CD14-positive monocyte (primary cell): ENCODE data around the gene CALHM2. TPM values are rescaled to one million over a fixed set of nuclear protein-coding genes. Genes with fewer than 3 reads are reported as not detected.
A peak's percentile ranks its signal among the peaks of the same experiment; 100 is the strongest.

Experiments
- DNase-seq, 3 donors: peaks; one replicate each; pipeline ENCODE4 v3.0.0-alpha.2; 2011 to 2022
- H2AFZ ChIP-seq: 2 replicates; pipeline ENCODE4 v1.6.0; 2012; ENCODE audit warnings: mild to moderate bottlenecking, low read depth, low read length, inconsistent platforms; ENCODE audit not compliant: insufficient read depth, poor library complexity, severe bottlenecking
- H3K27ac ChIP-seq, 2 donors: 1 replicate in 1 of 2; 2 replicates in 1 of 2; pipeline ENCODE4 v1.5.1; 2012 to 2013; ENCODE audit warnings: low read length in 2 of 2, control low read depth in 1 of 2, inconsistent platforms in 1 of 2, low read depth in 1 of 2, mild to moderate bottlenecking in 1 of 2
- H3K27me3 ChIP-seq, 2 donors: one replicate each; pipeline versions ENCODE4 v1.6.0 to v1.6.1; 2011 to 2013; ENCODE audit warnings: low read length in 2 of 2; ENCODE audit not compliant: control insufficient read depth in 2 of 2, insufficient read depth in 2 of 2
- H3K36me3 ChIP-seq, 2 donors: replicated peaks in 1 of 2; 1 replicate in 1 of 2; 2 replicates in 1 of 2; pipeline versions ENCODE4 v1.5.1 to v1.6.1; 2012 to 2013; ENCODE audit warnings: low read length in 2 of 2, control low read depth in 1 of 2, inconsistent platforms in 1 of 2, mild to moderate bottlenecking in 1 of 2; ENCODE audit not compliant: insufficient read depth in 2 of 2, control insufficient read depth in 1 of 2
- H3K4me1 ChIP-seq, 2 donors: 1 replicate in 1 of 2; 2 replicates in 1 of 2; pipeline versions ENCODE4 v1.5.1 to v1.6.1; 2012 to 2013; ENCODE audit warnings: low read length in 2 of 2, control low read depth in 1 of 2, inconsistent platforms in 1 of 2, mild to moderate bottlenecking in 1 of 2, moderate library complexity in 1 of 2; ENCODE audit not compliant: insufficient read depth in 2 of 2, control insufficient read depth in 1 of 2
- H3K4me2 ChIP-seq: replicated peaks from 2 replicates; pipeline ENCODE3; 2012; ENCODE audit warnings: low read length, moderate library complexity, mild to moderate bottlenecking; ENCODE audit not compliant: poor library complexity, severe bottlenecking; ENCODE audit errors: extremely low read depth
- H3K4me3 ChIP-seq, 3 experiments: fragments of 200-600 bp in 1 of 3; sonication (generic) in 1 of 3; replicated peaks in 1 of 3; 1 replicate in 2 of 3; 2 replicates in 1 of 3; pipeline ENCODE4 v1.5.1; 2011 to 2013; ENCODE audit warnings: low read length in 3 of 3, mild to moderate bottlenecking in 3 of 3, control low read depth in 2 of 3, low read depth in 2 of 3, inconsistent platforms in 1 of 3, moderate library complexity in 1 of 3
- H3K79me2 ChIP-seq: 2 replicates; pipeline ENCODE4 v1.6.0; 2012; ENCODE audit warnings: mild to moderate bottlenecking, control low read depth, inconsistent platforms, low read length, moderate library complexity; ENCODE audit not compliant: insufficient read depth
- H3K9ac ChIP-seq: 2 replicates; pipeline ENCODE4 v1.6.0; 2017; ENCODE audit warnings: low read length, mild to moderate bottlenecking; ENCODE audit not compliant: insufficient read depth, poor library complexity, severe bottlenecking
- H3K9me3 ChIP-seq, 2 donors: replicated peaks in 1 of 2; 1 replicate in 1 of 2; 2 replicates in 1 of 2; pipeline versions ENCODE4 v1.5.1 to v1.6.1; 2012 to 2013; ENCODE audit warnings: low read length in 2 of 2, control low read depth in 1 of 2; ENCODE audit not compliant: control insufficient read depth in 1 of 2, insufficient read depth in 1 of 2
- H4K20me1 ChIP-seq: 2 replicates; pipeline ENCODE4 v1.6.0; 2012; ENCODE audit warnings: mild to moderate bottlenecking, low read length, control low read depth, moderate library complexity; ENCODE audit not compliant: insufficient read depth
- H3K27ac Mint-ChIP-seq, 7 donors: one replicate each; pipeline ENCODE4 v1.8.0; 2020; ENCODE audit warnings: mild to moderate bottlenecking in 7 of 7, mixed read lengths in 7 of 7, moderate library complexity in 6 of 7, inconsistent platforms in 2 of 7
- H3K27me3 Mint-ChIP-seq, 3 donors: one replicate each; pipeline ENCODE4 v1.8.0; 2021 to 2022; ENCODE audit warnings: low read depth in 3 of 3, mild to moderate bottlenecking in 3 of 3, mixed read lengths in 3 of 3, moderate library complexity in 3 of 3, inconsistent platforms in 1 of 3
- H3K36me3 Mint-ChIP-seq, 2 donors: one replicate each; pipeline ENCODE4 v1.8.0; 2020; ENCODE audit warnings: mixed read lengths in 2 of 2, inconsistent platforms in 1 of 2, mild to moderate bottlenecking in 1 of 2
- H3K4me1 Mint-ChIP-seq: one replicate; pipeline ENCODE4 v1.8.0; 2020; ENCODE audit warnings: mild to moderate bottlenecking, mixed read lengths
- H3K4me3 Mint-ChIP-seq, 2 donors: one replicate each; pipeline ENCODE4 v1.8.0; 2020; ENCODE audit warnings: mild to moderate bottlenecking in 2 of 2, mixed read lengths in 2 of 2, moderate library complexity in 1 of 2
- H3K9me3 Mint-ChIP-seq, 7 donors: one replicate each; pipeline ENCODE4 v1.8.0; 2020 to 2022; ENCODE audit warnings: mixed read lengths in 7 of 7, mild to moderate bottlenecking in 6 of 7, moderate library complexity in 6 of 7, inconsistent platforms in 2 of 7
- WGBS: methylation state at CpG from one replicate; pipeline ENCODE4 v1.1.5; 2013; ENCODE audit warnings: missing lambda C conversion rate; ENCODE audit not compliant: insufficient coverage; 5-methylcytosine and 5-hydroxymethylcytosine counted together
- intact Hi-C, 2 donors: fragments of 100-400 bp; cut with micrococcal nuclease; formaldehyde crosslinking; loops; one replicate each; pipeline versions ENCODE4 v1.15.0 to v1.15.1; 2023
- polyA plus RNA-seq, 3 donors: library from polyadenylated mRNA; depleted of rRNA in 1 of 3; unstranded in 2 of 3; stranded (reverse) in 1 of 3; fragments of 300-500 nt in 2 of 3; fragments of >200 nt in 1 of 3; fragmentation: Illumina TruSeq in 2 of 3; gene quantifications; 1 replicate in 2 of 3; 2 replicates in 1 of 3; pipeline ENCODE4 v1.2.3, GENCODE V29; 2012 to 2021
- TF ChIP-seq, protein P1 (sequence below): fragments of 200-600 bp; IDR thresholded peaks from one replicate; pipeline ENCODE4 v1.8.0; 2022; ENCODE audit warnings: antibody characterized with exemption, mild to moderate bottlenecking

The CALHM2 gene
- polyA plus RNA-seq, 3 donors = 48.4 to 80.7 (median 66.5) TPM

- H3K27ac Mint-ChIP-seq = no peak overlapping the region
- Histone ChIP-seq H4K20me1 (no peaks in the 10 kb centered on the region), H3K4me1 (peaks cover 3 to 12% of the 10 kb centered on the region in 2 donors), H3K79me2 (no peaks in the 10 kb centered on the region), H3K4me2 (no peak overlapping the region), H3K9ac (no peak overlapping the region), H3K4me3 (no peak overlapping the region), H2AFZ (no peak overlapping the region), H3K27ac (no peak overlapping the region), H3K36me3 (no peaks in the 10 kb centered on the region), H3K27me3 (peaks cover 22 to 37% of the 10 kb centered on the region in 2 donors), H3K9me3 (peaks cover 0 to 14% of the 10 kb centered on the region in 2 donors)
- H3K4me3 Mint-ChIP-seq = no peak overlapping the region
- intact Hi-C loops = no loop called here
- H3K36me3 Mint-ChIP-seq = peaks cover 0 to 3% of the 10 kb centered on the region in 2 donors
- TF ChIP-seq, protein P1, sequence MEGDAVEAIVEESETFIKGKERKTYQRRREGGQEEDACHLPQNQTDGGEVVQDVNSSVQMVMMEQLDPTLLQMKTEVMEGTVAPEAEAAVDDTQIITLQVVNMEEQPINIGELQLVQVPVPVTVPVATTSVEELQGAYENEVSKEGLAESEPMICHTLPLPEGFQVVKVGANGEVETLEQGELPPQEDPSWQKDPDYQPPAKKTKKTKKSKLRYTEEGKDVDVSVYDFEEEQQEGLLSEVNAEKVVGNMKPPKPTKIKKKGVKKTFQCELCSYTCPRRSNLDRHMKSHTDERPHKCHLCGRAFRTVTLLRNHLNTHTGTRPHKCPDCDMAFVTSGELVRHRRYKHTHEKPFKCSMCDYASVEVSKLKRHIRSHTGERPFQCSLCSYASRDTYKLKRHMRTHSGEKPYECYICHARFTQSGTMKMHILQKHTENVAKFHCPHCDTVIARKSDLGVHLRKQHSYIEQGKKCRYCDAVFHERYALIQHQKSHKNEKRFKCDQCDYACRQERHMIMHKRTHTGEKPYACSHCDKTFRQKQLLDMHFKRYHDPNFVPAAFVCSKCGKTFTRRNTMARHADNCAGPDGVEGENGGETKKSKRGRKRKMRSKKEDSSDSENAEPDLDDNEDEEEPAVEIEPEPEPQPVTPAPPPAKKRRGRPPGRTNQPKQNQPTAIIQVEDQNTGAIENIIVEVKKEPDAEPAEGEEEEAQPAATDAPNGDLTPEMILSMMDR = no peak
- peaks cover 0 to 6% (median 0%) of the 10 kb centered on the region in 7 donors for H3K9me3 Mint-ChIP-seq
- peaks cover 44 to 57% (median 52%) of the 10 kb centered on the region in 3 donors for H3K27me3 Mint-ChIP-seq
- DNase-seq = no peak
- peaks cover 8% of the 10 kb centered on the region for H3K4me1 Mint-ChIP-seq
- 100% methylated on average over 2 of the region's 5 CpGs for WGBS
Observed at GRCh38 chr10:103498936-103499638, 46.9 kb upstream of the CALHM2 start.

DNA sequence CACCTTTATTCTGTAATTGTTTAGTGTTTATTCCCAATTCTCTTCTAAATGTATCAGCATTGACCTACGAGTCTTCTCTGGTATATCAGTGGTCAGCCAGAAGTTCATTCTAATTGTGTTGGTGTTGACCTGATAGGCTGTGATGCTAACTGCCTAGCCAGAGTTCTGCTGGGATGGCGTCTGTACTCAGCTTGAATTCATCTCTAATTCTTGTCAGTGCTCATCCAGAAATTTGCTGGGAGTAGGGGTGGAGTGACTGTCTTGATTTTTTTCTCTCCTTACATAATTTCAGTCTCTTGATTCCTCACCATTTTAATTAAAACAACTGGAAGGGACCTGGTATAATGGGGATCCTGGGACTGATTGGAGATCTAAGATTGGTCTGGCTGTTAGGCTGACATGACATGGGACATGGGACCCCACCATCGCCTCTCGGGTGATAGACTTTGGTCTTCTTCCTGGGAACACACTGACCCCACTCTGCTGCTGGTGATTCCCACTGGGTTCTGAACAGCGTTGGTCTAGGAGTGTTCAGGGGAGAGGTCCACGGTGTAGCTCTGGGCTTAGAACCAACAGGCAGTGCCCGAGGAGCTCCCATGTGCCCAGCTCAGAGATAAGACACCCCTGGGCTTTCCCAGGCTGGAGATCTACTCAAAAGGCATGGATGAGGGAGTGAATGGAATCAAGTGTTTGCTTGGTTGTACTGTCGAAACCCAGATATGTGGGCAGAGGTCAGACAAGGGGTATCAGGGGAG, 45.2 kb upstream of the CALHM2 start:
- H3K9me3 ChIP-seq = peaks cover 0 to 14% of the 10 kb centered on the region in 2 donors
- 92% methylated on average over 7 of the region's 8 CpGs for WGBS
- H3K9ac ChIP-seq = no peak overlapping the region
- H3K4me2 ChIP-seq = no peak overlapping the region
- H3K27ac ChIP-seq = no peak overlapping the region
- TF ChIP-seq, protein P1 = no peak
- Mint-ChIP-seq H3K27ac (no peak overlapping the region), H3K36me3 (peaks cover 3 to 4% of the 10 kb centered on the region in 2 donors), H3K9me3 (peaks cover 0 to 7% (median 4%) of the 10 kb centered on the region in 7 donors), H3K4me3 (peak overlapping the region in 1 of 2 donors; percentile 23), H3K27me3 (peaks cover 57 to 64% (median 64%) of the 10 kb centered on the region in 3 donors), H3K4me1 (peaks cover 10% of the 10 kb centered on the region)
- no peaks in the 10 kb centered on the region for H3K79me2 ChIP-seq
- H3K4me3 ChIP-seq = no peak overlapping the region
- no peaks in the 10 kb centered on the region for H4K20me1 ChIP-seq
- H3K27me3 ChIP-seq = peaks cover 35 to 49% of the 10 kb centered on the region in 2 donors
- intact Hi-C loops = no loop called here
- H3K4me1 ChIP-seq = peaks cover 6 to 15% of the 10 kb centered on the region in 2 donors
- DNase-seq = no peak
- H3K36me3 ChIP-seq = no peaks in the 10 kb centered on the region
- H2AFZ ChIP-seq = no peak overlapping the region
